Endothelial cell of umbilical vein (primary cell): ENCODE data around the gene SLC22A6.
A peak's percentile ranks its signal among the peaks of the same experiment; 100 is the strongest.

Source experiments
- POLR2A ChIP-seq: IDR thresholded peaks from 2 replicates; pipeline ENCODE4 v1.6.1; 2012; ENCODE audit warnings: low read depth, mild to moderate bottlenecking, control low read depth, low read length
- TF ChIP-seq, protein P1 (sequence below), 2 donors: IDR thresholded peaks; 1 replicate in 1 of 2; 2 replicates in 1 of 2; pipeline ENCODE4 v1.5.1; 2011; ENCODE audit warnings: low read length in 2 of 2, mild to moderate bottlenecking in 2 of 2, moderate library complexity in 2 of 2, control low read depth in 1 of 2, inconsistent platforms in 1 of 2, low read depth in 1 of 2; ENCODE audit not compliant: insufficient read depth in 1 of 2; ENCODE audit errors: extremely low read depth in 1 of 2

DNA sequence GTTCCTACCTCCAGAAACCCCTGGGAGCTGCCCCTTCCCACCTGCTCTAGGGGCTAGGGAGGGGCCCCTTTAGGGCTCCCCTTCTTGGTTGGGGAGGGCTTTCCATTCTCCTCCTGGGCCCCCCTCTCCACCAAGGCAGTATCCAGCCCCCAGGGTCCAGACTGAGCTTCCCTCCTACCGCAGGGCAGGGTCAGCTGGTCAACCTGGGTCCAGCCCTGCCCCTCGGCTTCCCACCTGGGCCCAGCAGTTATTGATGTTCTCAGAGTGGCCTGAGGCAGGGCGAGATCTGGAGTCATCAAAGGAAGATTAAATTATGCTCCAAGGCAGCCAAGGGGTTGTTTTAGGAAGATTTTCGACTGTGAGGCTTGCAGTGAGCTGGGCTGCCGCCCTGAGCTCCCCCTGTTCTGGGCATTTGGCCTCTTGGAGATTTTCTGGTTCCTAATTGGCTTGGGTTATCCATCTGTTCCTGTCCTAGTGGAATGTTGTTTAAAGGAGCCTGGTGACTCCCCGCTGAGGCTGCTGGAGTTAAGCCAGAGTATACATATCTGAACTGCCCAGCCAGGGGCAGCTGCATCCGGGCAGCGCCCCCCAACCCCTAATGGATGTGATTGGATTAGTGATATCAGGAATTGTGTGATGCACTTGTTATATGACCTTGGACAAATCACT lies 32.7 kb upstream of the SLC22A6 start:
- TF ChIP-seq, protein P1, sequence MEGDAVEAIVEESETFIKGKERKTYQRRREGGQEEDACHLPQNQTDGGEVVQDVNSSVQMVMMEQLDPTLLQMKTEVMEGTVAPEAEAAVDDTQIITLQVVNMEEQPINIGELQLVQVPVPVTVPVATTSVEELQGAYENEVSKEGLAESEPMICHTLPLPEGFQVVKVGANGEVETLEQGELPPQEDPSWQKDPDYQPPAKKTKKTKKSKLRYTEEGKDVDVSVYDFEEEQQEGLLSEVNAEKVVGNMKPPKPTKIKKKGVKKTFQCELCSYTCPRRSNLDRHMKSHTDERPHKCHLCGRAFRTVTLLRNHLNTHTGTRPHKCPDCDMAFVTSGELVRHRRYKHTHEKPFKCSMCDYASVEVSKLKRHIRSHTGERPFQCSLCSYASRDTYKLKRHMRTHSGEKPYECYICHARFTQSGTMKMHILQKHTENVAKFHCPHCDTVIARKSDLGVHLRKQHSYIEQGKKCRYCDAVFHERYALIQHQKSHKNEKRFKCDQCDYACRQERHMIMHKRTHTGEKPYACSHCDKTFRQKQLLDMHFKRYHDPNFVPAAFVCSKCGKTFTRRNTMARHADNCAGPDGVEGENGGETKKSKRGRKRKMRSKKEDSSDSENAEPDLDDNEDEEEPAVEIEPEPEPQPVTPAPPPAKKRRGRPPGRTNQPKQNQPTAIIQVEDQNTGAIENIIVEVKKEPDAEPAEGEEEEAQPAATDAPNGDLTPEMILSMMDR (IDR thresholded peaks at IDR 0.05; ENCODE audit: extremely low read depth in 1 of 2, insufficient read depth in 1 of 2, low read depth in 1 of 2, low read length in 2 of 2): no peak
- peak; percentile 44 for TF ChIP-seq POLR2A
